ENCODE measurements around the gene NFATC1.

The NFATC1 gene

GRCh38 chr18:79393181-79393634, 2.5 kb upstream of the NFATC1 start:
- DNase-seq, result no peak

DNA sequence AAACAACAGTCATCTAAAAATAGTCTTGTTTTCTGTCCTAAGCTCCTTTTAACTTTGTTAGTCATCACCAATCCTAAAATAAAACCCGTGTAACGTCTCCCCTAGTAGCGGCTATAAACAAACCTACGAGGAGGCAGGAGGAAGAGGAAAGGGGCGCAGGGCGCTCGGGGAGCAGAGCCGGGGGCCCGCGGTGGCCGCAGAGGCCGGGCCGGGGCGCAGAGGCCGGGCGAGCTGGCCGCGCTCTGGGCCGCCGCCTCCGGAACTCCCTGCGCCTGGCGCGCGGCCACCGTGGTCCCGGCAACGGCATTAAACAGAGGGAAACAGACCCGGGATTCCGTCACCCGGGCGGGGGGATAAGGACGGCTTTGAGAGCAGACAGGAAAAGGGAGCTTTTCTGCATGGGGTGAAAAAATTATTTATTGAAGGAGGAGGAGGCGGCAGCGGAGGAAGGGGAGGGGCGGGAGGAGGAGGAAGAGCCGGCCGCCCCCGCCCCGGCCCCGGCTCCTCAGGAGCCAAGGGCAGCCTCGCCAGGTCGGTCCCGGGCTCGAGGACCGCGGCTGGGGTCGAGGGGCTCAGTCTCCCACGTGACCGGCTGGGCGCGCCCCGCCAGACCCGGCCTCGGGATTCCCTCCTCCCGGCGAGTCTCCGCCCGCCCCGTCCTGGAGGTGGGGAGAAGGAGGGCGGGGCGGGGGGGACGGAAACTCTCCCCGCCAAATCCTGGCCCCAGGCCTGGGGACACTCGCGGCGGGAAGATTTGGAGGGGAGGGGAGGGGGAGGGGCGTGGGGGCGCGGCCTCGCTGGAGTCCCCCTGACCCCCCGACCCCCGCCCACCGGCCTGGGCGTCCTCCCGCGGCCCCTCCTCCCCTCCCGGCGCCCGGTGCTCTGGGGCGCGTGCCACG, 1.8 kb upstream of the NFATC1 start:
- no peak for DNase-seq

DNA sequence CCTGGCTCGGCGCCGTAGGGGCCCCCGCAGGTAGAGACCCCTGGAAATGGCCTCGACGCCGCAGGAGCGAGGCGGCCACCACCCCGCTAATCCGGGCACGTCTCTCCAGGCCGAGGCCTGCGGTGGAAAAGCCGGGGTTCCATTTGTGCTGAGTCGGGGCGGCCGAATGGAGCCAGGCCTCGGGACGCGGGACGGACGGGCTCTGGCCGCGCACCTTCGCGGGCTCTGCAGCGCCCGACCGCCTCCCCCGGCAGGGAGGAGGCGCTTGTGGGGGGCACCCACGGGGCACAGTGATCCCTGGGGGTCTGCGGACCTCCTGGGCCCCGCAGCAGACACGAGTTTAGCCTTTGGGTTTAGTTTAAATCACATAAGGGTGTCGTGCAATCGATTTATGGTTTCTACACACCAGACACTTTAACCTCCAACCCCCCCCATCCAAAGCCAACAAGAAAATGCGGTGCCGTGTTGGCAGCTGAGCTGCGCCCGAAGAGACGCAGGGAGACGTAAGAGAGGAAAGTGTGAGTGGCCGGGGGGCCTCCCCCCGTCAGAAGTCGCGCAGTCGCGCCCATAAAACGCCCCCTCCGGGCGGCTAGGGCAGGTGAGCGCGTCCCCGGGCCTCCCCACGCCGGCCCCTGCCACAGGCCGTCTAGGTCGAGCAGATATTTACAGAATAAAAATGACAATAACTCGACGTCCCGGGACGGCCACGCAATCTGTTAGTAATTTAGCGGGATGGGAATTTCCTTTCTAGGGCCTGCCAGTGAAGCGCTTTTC, 1.0 kb upstream of the NFATC1 start:
- no peak for DNase-seq

GRCh38 chr18:79395308-79395640, 456 bp upstream of the NFATC1 start:
- no peak for DNase-seq

- no peak for DNase-seq
Observed at GRCh38 chr18:79396431-79397246, 909 bp downstream of the NFATC1 start.

DNA sequence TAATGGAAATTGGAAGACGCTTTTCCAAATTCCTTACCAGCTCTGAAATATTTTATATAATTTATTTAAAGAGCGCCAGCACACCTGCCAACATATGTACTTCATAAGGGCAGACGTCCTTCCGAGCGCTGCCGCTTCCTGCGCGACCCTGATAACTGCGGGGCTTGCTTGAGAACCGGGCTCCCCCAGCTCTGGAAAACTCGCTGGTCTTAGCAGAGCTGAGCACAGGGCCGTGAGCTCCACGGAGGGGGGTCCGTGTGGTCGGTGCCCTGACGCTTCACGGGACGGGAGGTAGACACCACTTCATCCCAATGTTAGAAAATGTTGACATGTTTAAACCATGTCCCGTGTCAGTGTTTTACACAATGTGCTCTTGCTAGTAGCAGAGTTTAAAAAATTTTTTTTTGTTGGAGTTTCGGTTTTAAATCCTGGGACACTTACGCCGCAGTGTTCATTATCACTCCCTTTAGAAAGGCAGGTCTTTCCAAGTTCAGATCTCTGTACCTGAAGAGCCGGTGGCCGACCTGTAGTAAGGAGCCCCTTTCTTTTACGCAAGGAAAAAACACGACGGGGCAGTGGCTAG, 1.6 kb downstream of the NFATC1 start:
- DNase-seq, result no peak

- DNase-seq, result no peak
Observed at GRCh38 chr18:79397830-79398761, 2.4 kb downstream of the NFATC1 start.

GRCh38 chr18:79399275-79400081, 3.7 kb downstream of the NFATC1 start:
- DNase-seq, result no peak

DNA sequence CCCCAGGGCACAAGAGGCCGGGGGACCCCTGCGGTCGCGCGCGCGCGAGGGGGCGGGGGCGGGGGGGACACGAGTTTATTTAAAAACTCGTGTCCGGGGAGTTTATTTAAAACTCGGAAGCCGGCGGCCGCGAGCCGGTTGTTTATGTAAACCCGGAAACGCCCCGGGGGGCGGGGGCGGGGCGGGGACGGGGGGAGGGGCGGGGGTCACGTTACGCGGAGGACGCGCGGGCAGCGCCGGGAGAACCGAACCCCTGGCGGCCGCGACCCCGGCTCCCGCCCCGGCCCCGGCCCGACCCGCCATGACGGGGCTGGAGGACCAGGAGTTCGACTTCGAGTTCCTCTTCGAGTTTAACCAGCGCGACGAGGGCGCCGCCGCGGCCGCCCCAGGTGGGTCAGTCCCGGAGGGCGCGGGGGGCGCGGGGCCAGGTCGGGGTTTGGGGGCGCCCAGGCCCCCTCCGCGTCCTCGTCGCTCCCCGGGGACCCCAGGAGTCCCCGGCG, 4.4 kb downstream of the NFATC1 start:
- DNase-seq, result no peak

DNA sequence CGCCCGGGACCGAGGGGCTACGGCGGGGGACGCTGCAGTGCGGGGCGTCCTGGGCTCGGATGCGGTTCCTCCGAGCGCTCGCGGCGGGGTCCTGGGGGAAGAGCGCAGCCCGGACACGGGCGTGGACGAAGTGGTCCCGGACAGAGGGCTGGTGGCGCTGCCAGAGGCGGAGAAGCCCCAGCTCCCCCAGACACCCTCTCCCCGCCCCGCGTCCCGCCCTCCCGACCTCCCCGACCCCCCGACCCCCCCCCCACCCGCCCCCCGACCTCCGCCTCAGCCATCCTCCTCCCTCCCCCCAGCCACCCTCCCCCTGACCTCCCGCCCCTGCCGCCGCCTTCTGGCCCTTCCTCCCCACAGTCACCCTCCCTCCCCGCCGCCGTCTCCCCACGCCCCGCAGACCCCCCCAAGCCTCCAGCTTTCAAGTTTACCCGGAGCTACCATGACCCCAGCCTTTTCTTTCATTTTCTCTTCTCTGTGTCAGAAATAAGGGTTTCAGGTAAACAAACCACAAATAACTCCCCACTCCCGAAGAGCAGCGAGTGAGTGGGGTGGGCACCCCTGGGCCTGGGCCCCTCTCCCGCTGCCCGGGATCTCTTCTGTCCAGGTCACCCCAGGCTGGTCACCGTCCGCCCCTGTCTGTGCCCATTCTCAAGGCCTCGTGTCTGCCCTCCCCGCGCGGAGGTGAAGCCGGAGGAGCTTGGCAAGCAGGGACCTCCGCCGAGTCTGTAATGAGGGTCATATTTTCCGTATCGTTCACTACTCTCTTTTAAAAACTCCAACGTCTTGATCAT, 5.1 kb downstream of the NFATC1 start:
- DNase-seq, result no peak

DNA sequence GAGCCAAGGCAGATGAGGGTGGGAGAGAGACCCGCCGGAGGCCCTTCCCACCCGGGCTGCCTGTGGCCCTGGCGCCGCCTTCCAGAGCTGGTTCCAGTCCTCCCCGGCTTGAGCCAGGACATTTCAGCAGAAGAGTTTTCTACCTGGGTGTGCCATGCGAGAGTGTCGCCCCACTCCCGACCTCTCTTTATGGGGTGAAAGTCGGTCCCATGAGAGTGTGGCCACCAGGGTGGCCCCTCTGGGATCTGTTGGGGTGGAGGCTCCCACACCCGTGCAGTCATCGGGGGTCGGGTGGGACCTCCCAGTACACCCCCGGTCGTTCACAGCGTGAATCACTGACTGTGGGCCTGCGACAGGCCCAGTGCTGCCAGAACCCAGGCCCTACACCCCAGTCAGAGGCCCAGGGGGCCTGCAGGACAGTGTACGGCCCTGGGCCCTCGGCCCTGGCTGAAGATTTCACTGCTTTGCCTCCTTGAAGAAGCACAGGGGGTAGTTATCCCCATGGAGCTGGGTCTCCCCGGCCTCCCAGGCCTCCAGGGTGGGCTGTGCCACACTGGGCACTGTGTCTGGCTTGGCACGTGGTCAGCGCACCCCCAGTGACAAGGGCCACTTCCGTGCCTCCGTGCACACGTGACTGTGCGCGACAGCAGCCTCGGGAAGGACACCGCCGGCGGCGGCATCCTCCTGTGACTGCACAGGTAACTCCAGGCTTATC, 5.9 kb downstream of the NFATC1 start:
- DNase-seq, result no peak

DNA sequence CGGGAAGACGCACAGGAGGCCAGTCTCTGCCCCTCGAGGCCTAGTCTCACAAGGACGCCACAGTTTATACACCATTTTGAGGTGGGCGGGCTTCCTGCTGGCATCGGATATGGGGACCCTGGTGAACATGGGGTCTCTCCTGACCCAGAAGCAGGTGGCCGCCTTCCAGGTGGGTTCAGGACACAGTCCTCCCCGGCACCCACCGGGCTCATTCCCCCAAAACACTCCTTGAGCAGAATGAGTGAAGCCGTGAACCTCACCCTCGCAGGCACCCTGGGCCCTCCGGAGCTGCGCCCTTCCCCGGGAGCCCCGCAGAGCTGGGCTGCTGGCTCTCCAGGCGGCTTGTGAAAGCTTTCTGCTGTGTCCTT, 6.5 kb downstream of the NFATC1 start:
- no peak for DNase-seq

DNA sequence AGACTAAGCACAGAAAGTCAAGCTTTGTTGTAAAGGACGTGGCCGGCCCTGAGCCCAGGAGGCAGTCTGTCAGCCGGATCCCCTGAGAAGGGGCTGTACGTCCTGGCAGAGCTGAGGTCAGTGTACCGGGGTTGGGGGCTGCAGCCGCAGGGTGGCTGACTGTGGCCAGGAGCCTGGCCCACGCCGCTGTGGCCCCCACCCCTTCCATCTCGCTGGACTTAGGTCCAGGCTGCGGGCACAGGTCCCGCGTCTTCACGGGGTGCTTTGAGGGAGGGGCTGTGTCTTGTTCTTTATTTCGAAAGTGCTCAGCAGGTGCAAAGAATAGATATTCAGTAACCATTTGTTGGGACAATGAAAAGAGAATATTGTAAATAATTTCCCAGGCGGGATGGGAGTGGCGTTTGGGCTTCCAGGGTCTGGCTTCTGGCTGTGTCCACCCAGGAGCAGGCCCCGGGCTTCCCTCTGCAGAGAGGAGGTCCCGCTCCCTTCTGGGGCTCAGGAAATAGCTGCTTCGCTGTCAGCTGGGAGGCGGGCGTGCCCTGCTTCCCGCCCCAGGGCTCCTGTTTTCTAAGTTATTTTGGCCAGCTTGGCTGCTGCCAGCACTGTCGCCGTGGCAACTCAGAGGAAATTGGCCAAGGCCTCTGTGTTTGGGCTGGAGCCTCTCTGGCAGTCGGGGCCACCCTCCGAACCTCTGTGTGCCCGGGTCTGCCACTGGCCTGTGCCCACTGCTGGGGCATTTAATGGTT, 7.4 kb downstream of the NFATC1 start:
- DNase-seq, result no peak

- DNase-seq, result no peak
Observed at GRCh38 chr18:79403723-79404566, 8.2 kb downstream of the NFATC1 start.

- DNase-seq, result no peak
Observed at GRCh38 chr18:79404567-79404910, 8.8 kb downstream of the NFATC1 start.

GRCh38 chr18:79405019-79405780, 9.5 kb downstream of the NFATC1 start:
- DNase-seq, result no peak

All from NCI-H2227 treated with DMSO at 0.1 percent for 48 hours (cell line).